ENCODE data around the gene ABCA7. TPM values are rescaled to one million over a fixed set of nuclear protein-coding genes. Genes with fewer than 3 reads are reported as not detected.
A peak's percentile ranks its signal among the peaks of the same experiment; 100 is the strongest.

Gene ABCA7
- total RNA-seq, 2 donors from 2014 or later, result 6.0 to 7.0 TPM

DNA sequence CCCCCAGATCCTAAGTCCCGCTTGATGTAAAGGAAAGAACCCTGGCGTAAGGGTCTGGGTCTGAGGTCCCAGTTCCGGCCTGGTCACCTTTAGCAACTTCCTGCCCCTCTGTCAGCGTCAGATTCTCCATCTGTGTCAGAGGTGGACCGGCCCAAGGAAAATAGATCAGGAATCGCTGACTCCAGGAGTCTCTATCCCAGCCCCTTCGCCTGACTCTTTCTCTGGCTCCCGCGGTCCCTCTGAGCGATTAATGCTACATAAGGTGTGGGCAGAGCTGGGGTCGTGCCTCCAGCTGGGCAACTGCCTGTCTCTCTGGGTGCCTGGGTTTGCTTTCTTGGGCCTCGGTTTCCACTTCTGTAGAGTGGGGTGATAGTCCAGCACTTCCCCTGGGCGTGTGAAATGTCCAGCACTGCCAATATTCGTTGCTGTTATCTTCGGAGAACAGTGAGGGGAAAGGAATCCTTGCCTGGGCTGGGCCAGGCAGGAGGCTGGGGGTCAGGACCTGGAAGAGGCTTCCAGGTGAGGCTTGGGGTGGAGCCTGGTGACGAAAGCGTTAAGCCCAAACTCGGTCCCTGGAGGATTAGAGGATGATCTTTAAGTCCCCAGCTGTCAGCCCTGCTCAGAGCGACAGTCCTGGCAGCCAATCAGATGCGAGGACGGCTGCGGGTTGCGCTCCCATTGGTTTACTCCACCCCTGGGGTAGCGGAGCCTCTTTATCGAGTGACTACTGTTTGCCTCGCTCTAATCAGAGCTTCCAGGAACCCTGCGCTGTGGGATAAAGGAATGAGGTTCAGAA lies 767 bp downstream of the ABCA7 start:
- Histone ChIP-seq H3K9me3 (no peaks in the 10 kb centered on the region), H3K36me3 (peaks cover 11% of the 10 kb centered on the region), H3K4me3 (peak overlapping the region; percentile 80), H3K4me1 (ENCODE audit: control insufficient read depth in 1 of 2, low read depth in 2 of 2) (peaks cover 12 to 33% of the 10 kb centered on the region in 2 donors), H3K27me3 (replicated peaks; ENCODE audit: insufficient read depth) (no peaks in the 10 kb centered on the region), H3K27ac (no peak overlapping the region)
- ATAC-seq (ENCODE audit: insufficient number of reproducible peaks, low FRiP score, low read depth), result no peak
- DNase-seq (ENCODE audit: low spot score), result no peak
- TF ChIP-seq CTCF (IDR thresholded peaks at IDR 0.05), result no peak

DNA sequence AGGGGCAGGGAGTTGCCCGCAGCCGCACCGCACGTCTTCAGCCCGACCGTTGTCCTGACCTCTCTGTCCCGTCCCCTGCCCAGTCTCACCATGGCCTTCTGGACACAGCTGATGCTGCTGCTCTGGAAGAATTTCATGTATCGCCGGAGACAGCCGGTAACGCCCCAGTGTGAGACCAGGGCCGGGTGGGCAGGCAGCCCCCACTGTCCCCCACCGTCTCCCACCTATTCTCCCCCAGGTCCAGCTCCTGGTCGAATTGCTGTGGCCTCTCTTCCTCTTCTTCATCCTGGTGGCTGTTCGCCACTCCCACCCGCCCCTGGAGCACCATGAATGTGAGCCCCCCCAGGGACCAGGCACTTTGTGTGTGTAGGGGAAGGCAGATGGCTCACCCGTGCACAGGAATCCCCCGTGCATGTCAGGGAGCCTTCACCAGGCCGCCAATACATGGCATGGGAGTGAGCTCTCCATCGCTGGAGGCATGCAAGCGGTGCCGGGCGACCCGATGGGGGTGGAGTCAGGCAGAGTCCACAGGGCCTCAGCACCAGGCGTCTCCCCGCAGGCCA lies 1.4 kb downstream of the ABCA7 start:
- Histone ChIP-seq H3K4me3 (peak overlapping the region; percentile 80), H3K36me3 (peaks cover 5% of the 10 kb centered on the region), H3K4me1 (ENCODE audit: control insufficient read depth in 1 of 2, low read depth in 2 of 2) (peaks cover 12 to 33% of the 10 kb centered on the region in 2 donors), H3K27ac (no peak overlapping the region), H3K27me3 (replicated peaks; ENCODE audit: insufficient read depth) (no peaks in the 10 kb centered on the region), H3K9me3 (no peaks in the 10 kb centered on the region)
- no peak for TF ChIP-seq CTCF (IDR thresholded peaks at IDR 0.05)
- DNase-seq (ENCODE audit: low spot score) (no peak), ATAC-seq (ENCODE audit: insufficient number of reproducible peaks, low FRiP score, low read depth) (no peak)

DNA sequence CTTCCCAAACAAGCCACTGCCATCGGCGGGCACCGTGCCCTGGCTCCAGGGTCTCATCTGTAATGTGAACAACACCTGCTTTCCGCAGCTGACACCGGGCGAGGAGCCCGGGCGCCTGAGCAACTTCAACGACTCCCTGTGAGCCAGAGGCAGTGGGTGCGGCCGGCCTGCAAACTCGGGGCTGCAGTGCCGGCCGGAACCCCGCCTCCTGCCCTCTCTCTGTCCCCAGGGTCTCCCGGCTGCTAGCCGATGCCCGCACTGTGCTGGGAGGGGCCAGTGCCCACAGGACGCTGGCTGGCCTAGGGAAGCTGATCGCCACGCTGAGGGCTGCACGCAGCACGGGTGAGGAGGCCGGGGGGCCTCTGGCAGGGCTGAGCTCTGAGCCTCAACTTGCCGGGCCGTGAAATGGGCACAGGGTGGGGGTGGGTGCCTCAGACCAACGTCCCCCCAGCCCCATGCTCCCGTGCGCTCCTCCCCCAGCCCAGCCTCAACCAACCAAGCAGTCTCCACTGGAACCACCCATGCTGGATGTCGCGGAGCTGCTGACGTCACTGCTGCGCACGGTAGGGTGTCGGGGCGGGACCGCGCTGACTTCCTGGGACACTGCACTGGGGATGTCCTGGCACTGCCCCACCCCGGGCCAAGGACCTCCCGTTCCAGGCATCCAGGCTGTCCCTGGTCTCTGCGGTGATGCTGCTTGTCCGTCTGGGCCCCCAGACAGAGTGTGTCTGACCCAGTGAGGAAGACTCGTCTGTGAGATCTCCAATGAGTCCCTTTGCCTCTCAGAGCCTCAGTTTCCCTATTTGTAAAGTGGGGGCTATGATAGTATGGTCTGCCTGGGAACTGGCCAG lies 2.2 kb downstream of the ABCA7 start:
- TF ChIP-seq CTCF (IDR thresholded peaks at IDR 0.05), result no peak
- DNase-seq (ENCODE audit: low spot score) (no peak), ATAC-seq (ENCODE audit: insufficient number of reproducible peaks, low FRiP score, low read depth) (no peak)
- Histone ChIP-seq H3K4me1 (ENCODE audit: control insufficient read depth in 1 of 2, low read depth in 2 of 2) (peaks cover 12 to 33% of the 10 kb centered on the region in 2 donors), H3K36me3 (peaks cover 1% of the 10 kb centered on the region), H3K27me3 (replicated peaks; ENCODE audit: insufficient read depth) (no peaks in the 10 kb centered on the region), H3K9me3 (no peaks in the 10 kb centered on the region), H3K27ac (no peak overlapping the region), H3K4me3 (no peak overlapping the region)

- H3K27ac ChIP-seq, result no peak overlapping the region
- H3K4me1 ChIP-seq (ENCODE audit: control insufficient read depth in 1 of 2, low read depth in 2 of 2), result peaks cover 12 to 33% of the 10 kb centered on the region in 2 donors
- TF ChIP-seq CTCF (IDR thresholded peaks at IDR 0.05), result no peak
- H3K4me3 ChIP-seq, result no peak overlapping the region
- DNase-seq (ENCODE audit: low spot score), result no peak
- ATAC-seq (ENCODE audit: insufficient number of reproducible peaks, low FRiP score, low read depth), result no peak
- H3K27me3 ChIP-seq (replicated peaks; ENCODE audit: insufficient read depth), result no peaks in the 10 kb centered on the region
- no peaks in the 10 kb centered on the region for H3K36me3 ChIP-seq
- H3K9me3 ChIP-seq, result no peaks in the 10 kb centered on the region
Measured at GRCh38 chr19:1042689-1043511, 3.0 kb downstream of the ABCA7 start.
